Measurements from ENCODE around the gene FREY1.

The FREY1 gene

GRCh38 chr11:45894555-45895247 lies 12.4 kb downstream of the FREY1 start:
- no peak for DNase-seq (ENCODE audit: low read depth)

GRCh38 chr11:45892856-45893255 lies 14.2 kb downstream of the FREY1 start:
- no peak for DNase-seq (ENCODE audit: low read depth)

GRCh38 chr11:45890886-45891550 lies 16.1 kb downstream of the FREY1 start:
- no peak for DNase-seq (ENCODE audit: low read depth)

- no peak for DNase-seq (ENCODE audit: low read depth)
These were observed 17.1 kb downstream of the FREY1 start for GRCh38 chr11:45889966-45890365.

- DNase-seq (ENCODE audit: low read depth) = no peak
These were observed 17.5 kb downstream of the FREY1 start for GRCh38 chr11:45889555-45889954.

GRCh38 chr11:45887587-45887986 lies 19.5 kb downstream of the FREY1 start:
- DNase-seq (ENCODE audit: low read depth) = no peak

- DNase-seq (ENCODE audit: low read depth) = no peak
These were observed 20.1 kb downstream of the FREY1 start for GRCh38 chr11:45886816-45887520.

- no peak for DNase-seq (ENCODE audit: low read depth)
These were observed 20.9 kb downstream of the FREY1 start for GRCh38 chr11:45885921-45886721.

- DNase-seq (ENCODE audit: low read depth) = peak; percentile 55
These were observed 21.7 kb downstream of the FREY1 start, which contains the start of gene MAPK8IP1 for GRCh38 chr11:45885274-45885920. TSS of gene MAPK8IP1 (plus strand) at chr11:45885651. CDS start at chr11:45885821, 170 bp downstream.

- DNase-seq (ENCODE audit: low read depth) = no peak
These were observed 22.4 kb downstream of the FREY1 start for GRCh38 chr11:45884596-45885185.

GRCh38 chr11:45881708-45882368 lies 25.2 kb downstream of the FREY1 start:
- DNase-seq (ENCODE audit: low read depth) = peak; percentile 12

- no peak for DNase-seq (ENCODE audit: low read depth)
These were observed 26.1 kb downstream of the FREY1 start for GRCh38 chr11:45880772-45881570.

- peak; percentile 75 for DNase-seq (ENCODE audit: low read depth)
These were observed 27.0 kb downstream of the FREY1 start for GRCh38 chr11:45879803-45880686.

GRCh38 chr11:45877845-45878244 lies 29.2 kb downstream of the FREY1 start:
- no peak for DNase-seq (ENCODE audit: low read depth)

GRCh38 chr11:45877221-45877620 lies 29.9 kb downstream of the FREY1 start:
- no peak for DNase-seq (ENCODE audit: low read depth)

GRCh38 chr11:45876401-45876800 lies 30.7 kb downstream of the FREY1 start:
- DNase-seq (ENCODE audit: low read depth) = no peak

GRCh38 chr11:45872651-45873356 lies 34.3 kb downstream of the FREY1 start:
- DNase-seq (ENCODE audit: low read depth) = peak; percentile 92

- DNase-seq (ENCODE audit: low read depth) = no peak
These were observed 35.4 kb downstream of the FREY1 start for GRCh38 chr11:45871638-45872037.
